Mammary epithelial cell (primary cell): ENCODE measurements around the gene IMMP2L.

Experiments used
- CTCF ChIP-seq, 2 donors: IDR thresholded peaks in 1 of 2; conservative IDR thresholded peaks in 1 of 2; 2 replicates each; pipeline ENCODE4 v1.5.1; 2011 to 2012; ENCODE audit warnings: inconsistent platforms in 2 of 2, low read length in 2 of 2, mild to moderate bottlenecking in 2 of 2, control low read depth in 1 of 2, low read depth in 1 of 2; ENCODE audit not compliant: insufficient read depth in 1 of 2; ENCODE audit errors: extremely low read depth in 1 of 2
- EZH2 ChIP-seq: IDR thresholded peaks from 2 replicates; pipeline ENCODE4 v1.6.1; 2012; ENCODE audit warnings: low read length, inconsistent platforms, borderline replicate concordance

DNA sequence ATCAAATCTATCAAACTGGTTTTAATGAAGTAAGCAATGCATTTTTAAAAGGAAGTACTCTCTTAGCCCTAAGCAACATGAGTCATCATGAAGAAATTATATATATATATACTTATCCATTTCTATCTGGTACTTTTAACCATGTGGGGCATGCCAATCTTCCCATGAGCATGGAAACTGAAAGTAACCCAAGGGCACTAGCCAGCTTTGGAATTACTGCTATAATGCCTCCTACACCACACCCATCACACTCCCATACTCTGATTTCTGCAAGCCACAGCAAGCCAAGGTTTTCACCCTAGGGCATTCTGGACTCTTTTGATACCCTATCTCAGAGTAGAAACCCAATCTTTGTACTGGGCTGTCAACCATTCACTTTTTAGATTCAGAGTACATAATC, 204.6 kb downstream of the IMMP2L start:
- no peak for TF ChIP-seq CTCF (conservative IDR thresholded peaks at IDR 0.05 in 1 of 2, IDR thresholded peaks at IDR 0.05 in 1 of 2; ENCODE audit: extremely low read depth in 1 of 2, insufficient read depth in 1 of 2, low read depth in 1 of 2, low read length in 2 of 2)
- no peak for TF ChIP-seq EZH2
